ENCODE results near the gene COA7.

COA7 gene

DNA sequence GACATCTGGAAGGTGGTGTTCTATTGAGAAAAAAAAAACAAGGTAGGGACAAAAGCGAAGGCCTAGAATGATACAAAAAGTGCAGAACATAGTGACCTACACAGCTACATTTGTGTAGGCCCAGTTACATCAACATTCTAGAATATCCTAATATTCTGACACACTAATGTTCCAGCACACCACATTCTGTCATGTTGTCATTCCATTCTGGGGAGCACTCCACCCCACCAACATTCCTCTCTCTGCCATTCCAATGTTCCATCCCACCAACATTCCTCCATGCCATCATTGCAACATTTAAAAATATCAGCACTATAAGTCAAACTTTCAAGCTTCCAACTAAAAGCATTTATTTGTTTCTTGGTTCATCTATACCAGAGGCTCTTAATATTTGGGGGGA lies 28.5 kb downstream of the COA7 start:
- no peak for DNase-seq (ENCODE audit: low spot score)

DNA sequence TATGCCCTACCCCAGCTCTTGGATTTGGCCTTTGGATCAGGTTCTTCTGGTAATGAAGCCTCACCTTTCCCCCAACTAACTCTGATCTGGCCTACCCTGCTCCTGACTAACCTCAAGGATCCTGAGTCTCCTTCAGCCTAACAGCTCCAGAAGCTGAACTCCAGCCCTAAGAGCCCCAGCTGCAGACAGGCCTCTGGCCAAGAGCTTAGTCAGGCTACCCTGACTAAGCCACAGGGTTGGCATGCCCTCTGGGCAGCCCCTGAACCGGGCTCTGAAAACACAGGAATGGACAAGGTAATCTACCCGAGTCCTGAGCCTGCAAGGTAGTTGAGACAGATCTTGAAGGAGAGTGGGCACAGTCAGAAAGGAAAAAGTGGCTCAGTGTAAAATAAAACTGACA lies 29.4 kb downstream of the COA7 start:
- no peak for DNase-seq (ENCODE audit: low spot score)

DNA sequence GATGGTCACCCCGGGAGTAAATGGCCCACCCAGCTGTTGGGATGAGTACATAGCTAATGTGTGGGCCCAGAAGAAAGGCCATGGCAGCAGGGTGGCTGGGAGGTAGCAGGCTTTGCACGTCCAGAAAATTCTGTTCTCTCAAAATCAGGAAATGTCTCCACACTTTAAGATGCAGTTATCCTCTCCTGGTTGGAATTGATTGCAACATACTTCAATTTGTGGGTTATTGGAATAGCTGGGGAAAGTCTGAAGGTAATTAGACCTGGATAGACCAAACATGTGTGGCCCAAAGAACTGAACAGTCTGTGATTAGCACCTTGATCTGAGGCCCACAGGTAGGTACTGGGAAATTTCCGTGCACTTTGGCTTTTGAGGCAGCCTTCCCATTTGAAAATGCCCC lies 30.2 kb downstream of the COA7 start:
- DNase-seq (ENCODE audit: low spot score): no peak

DNA sequence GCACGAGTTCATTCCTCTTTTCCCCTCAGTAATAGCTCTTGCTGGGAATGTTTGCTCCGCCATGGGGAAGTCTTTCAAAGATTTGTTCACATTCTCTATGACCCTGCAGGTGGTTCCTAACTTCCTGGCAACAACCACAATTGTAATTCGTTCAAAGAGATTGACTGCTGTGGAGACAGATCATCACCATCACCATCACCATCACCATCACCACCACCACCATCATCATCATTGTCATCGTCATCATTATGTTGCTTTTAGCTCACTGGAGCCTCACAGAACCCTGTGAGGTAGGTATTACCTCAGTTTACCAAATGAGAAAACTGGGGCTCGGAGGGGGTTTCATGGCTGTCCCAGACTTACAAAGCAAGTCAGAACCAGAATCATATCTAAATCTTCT lies 30.9 kb downstream of the COA7 start:
- DNase-seq (ENCODE audit: low spot score): no peak

DNA sequence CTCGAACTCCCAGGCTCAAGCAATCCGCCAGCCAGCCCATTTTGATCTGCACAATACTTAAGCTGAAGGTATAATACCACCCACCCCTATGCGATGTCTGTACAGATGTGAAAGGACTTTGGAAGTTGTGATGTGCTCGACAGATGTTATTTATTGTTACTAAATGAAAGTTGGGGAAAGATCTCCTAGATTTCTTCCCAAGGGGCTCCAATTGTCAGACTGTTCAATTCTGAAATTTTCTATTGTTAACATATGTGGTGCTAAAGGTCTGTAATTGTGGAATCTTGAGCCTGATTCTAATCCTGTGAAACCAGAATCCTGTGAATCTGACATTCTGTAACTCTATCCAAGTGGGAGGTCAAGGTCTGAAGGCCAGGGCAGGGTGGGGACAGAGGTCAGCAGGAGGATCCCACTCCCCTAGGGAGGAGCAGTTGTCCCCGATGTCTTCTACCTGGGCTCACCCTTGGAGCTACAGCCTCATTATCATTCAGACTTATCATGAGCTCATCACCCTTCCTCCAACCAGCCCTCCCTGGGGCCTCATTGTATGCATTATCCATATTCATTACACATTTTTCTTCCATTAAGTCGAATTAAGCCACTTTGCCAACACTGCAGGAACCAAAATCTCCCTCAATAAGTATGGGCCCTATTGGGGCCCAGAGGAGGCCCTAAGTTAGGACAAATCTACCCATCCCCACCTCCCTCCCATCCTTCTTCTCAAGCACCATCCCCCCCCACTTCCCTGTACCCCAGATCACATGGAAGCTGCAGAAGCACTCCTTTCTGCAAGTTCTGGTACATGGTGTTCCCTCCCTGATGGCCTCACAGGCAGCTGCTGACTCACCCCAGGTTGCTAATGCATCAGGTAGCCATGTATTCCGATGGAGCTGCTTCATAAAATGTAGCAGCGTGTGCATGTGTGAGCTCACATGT lies 32.9 kb downstream of the COA7 start:
- no peak for DNase-seq (ENCODE audit: low spot score)

DNA sequence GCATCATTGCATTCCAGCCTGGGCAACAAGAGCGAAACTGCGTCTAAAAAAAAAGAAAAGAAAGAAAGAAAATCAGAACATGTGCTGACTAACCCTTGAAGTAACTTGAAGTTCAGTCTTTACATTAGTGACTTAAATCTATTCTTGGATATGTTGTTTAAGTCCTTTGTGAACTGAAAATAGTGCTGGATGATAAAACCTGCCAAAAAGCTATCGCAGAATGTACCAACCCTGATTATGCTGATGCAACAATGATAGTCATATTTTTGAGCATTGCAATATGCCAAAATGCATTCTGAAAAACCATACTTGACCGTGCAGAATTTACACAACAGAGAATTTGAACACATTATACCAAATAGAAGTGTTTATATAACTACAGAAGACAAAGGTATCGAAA lies 34.4 kb downstream of the COA7 start:
- DNase-seq (ENCODE audit: low spot score): no peak

DNA sequence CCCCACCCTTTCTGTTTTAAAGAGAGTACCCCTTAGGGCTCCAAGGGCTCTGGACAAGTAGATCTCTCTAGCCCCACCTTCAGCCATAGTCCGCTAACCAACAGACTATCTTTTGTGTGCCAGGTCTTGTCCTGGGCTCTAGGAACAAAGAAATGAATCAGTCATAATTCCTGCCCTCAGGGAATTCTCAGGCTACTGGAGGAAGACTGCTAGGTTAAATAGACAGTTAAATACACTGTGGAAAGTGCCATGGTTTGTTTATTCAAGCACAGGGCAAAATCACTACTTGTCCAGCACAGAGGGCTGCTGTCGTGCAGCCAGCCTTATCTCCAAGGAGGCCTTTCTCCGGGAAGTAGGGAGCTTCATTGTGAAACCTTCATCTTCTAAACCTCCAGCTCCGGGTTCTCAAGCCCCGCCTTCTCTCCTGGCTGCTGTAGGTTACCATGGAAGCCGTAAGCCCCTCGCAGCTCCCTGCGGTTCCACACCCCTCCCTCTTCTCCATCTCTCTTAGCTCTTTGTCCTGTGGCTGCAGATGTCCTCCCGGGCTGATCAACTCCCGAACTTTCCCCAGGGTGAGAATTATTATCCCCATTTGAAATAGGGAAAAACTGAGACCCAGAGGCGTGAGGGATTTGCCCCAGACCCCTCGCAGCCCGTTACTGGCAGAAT lies 35.4 kb downstream of the COA7 start:
- no peak for DNase-seq (ENCODE audit: low spot score)

DNA sequence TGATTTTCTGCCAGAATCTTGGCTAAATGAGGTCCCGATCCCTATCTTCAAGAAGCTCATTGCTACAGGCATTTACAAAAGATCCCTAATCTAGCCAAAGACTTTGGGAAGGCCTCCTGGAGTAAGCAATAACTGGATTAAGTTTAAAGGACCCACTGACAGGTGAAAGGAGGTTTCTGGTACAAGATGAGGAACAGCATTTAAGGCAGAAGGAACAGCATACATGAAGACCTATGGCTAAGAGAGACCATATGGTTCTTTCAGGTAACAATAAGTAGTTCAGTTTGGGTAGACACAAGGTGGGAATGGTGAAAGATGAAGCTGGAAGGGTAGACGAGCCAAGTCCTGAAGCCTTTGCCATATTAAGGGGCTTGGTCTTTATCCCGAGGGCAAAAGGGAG lies 37.3 kb downstream of the COA7 start:
- no peak for DNase-seq (ENCODE audit: low spot score)

DNA sequence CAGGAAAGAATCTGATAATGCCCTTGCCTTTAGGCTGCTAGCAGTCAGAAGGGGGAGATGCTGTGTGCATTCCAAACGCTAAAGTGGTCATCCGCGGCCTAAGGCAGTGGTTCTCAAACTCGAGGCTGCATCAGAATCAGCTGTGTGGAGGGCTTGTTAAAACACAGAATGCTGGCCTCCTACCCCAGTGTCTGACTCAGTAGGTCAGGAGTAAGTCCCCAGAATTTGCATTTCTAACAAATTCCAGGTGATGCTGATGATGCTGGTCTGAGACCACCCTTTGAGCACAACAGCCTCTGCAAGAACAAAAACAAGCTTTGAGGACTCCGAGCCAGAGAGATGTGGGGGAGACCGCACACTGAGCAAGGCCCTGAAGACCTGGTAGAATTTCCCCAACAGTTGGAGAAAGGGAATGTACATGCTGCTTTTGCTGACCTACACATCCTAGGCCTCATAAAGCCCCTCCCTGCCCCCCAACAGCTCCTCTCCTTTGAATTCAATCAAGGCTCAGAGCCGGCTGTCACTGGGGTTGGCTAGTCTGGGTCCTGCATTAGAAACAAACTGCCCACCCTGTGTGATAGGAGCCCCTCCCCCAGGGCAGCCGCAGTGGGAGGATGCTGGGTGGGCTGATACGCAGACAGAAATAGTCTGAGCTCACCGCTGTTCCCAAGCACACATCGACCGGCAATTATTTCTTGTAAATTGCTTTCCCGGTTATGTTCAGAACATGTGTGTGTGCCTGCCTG lies 38.1 kb downstream of the COA7 start:
- DNase-seq (ENCODE audit: low spot score): no peak

DNA sequence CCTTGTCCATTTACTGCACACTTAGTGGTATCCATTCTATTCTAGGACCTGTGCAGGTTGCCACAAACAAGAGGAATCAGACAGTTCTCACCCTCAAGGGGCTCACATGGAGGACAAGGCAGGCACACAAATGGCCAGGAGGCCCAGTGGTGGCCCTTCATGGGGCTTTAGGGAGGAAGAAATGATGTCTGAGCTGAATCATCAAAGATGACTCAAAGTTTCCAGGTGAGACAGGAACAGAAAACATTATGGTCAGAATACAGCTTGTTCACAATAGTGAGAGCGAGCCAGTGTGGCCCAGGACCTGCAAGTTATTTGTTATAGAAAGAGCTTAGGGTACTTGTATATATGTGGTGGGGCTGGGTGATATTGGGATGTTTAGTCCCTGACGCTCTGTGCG lies 38.8 kb downstream of the COA7 start:
- no peak for DNase-seq (ENCODE audit: low spot score)

DNA sequence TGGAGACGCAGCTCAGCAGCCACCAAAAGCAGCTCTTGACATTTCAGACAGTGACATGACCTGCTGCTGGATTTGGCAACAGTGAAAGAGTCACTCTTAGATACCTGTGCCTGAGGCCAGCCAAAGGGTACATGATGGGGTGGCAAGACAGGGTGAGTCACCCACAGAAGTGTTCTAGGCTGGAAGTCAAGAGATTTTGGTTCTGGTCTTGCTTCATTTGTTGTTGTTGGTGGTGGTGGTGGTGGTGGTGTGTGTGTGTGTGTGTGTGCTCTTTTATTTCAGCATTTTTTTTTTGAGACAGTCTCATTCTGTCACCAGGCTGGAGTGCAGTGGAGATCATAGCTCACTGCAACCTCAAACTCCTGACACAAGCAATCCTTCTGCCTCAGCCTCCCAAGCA lies 39.4 kb downstream of the COA7 start:
- DNase-seq (ENCODE audit: low spot score): no peak

DNA sequence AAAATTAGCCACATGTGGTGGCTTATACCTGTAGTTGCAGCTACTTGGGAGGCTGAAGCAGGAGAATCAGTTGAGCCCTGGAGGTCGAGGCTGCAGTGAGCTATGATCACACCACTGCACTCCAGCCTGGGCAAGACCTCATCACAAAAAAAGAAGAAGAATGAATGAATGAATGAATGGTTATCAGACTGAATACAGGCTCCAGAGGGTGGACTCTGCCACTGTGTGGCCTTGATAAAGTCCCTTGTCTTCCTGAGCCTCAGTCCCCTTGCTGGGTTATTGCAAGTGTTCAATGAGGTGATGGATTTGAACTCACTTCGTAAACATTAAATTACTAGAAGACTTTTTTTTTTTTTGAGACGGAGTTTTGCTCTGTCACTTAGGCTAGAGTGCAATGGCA lies 40.4 kb downstream of the COA7 start:
- no peak for DNase-seq (ENCODE audit: low spot score)

DNA sequence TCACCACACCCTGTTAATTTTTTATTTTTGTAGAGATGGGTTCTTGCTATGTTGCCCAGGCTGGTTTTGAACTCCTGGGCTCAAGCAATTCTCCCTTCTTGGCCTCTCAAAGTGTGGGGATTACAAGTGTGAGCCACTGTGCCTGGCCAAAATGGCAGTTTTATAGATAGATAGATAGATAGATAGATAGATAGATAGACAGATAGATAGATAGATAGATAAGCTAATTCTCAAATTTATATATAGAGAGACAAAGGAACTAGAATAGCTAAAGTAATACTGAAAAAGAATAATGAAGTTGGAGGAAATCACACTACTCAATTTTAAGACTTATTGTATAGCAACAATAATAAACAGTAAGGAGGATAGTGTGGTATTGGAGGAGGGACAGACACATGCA lies 44.1 kb downstream of the COA7 start:
- DNase-seq (ENCODE audit: low spot score): no peak

DNA sequence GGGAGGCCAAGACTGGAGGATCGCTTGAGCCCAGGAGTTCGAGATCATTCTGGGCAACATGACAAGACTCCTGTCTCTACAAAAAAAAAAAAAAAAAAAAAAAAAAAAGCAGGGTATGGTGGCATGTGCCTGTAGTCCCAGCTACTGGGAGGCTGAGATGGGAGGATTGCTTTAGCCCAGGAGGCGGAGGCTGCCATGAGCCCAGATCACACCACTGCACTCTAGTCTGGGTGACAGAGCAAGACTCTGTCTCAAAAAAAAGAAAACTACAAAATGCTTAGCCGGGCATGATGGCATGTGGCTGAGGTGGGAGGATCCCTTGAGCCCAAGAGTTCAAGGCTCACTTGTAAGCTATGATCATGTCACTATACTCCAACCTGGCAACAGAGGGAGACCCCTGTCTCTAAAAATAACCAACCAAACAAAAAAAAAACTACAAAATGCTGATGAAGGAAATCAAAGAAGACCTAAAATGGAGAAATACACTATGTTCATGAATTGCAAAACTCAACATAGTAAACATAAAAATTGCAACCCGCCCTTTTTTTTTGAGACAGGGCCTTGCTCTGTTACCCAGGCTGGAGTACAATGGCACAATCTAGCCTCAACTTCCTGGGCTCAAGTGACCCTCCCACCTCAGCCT lies 44.8 kb downstream of the COA7 start:
- no peak for DNase-seq (ENCODE audit: low spot score)

DNA sequence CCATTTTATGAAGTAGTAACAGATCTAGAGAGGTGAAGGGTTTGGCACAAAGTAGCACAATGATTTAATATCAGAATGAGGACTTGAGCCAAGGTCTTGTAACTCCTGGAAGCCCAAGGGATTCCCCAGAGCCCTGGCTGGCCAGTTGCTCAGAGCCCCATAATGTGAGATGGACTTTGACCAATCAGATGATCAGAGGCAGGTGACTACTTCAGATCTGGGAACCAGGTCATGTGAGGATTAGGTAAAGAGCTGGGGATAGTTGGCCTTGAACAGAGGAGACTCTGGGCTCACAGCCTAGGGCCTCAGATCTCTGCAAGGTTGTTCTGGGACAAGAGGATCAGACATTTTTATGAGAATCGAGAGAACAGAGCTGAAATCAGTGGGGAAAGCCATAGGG lies 46.2 kb downstream of the COA7 start:
- DNase-seq (ENCODE audit: low spot score): no peak

DNA sequence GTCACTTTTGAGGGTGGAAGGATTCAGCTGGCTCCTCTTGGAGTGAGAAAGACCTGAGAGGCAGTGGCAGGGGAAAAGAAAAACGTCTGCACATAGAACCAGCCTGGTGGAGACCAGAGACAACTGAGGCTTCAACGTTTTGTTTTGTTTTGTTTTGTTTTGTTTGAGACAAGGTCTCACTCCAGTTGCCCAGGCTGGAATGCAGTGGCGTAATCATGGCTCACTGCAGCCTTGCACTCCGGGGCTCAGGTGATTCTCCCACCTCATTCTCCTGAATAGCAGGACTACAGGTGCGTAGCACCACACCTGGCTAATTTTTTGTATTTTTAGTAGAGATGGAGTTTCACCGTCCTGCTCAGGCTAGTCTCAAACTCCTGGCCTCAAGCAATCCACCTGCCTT lies 52.9 kb downstream of the COA7 start:
- no peak for DNase-seq (ENCODE audit: low spot score)

DNA sequence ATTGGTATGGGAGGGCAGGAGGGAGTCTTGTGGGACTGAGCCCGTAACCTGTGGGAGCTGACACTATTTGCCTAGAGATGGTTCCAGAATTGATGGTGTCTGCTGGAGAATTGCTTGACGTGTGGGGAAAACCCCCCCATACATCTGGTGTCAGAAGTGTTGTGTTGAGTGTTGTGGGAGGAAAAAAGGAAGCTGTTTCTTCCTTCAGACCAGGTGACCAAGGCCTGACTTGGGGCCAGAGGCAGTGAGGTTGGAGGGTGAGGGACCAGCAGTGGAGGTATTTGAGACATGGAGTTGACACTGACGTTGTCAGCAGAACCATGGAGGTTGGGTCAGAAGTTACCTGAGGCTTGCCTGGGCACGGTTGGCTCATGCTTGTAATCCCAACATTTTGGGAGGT lies 56.8 kb downstream of the COA7 start:
- DNase-seq (ENCODE audit: low spot score): no peak

DNA sequence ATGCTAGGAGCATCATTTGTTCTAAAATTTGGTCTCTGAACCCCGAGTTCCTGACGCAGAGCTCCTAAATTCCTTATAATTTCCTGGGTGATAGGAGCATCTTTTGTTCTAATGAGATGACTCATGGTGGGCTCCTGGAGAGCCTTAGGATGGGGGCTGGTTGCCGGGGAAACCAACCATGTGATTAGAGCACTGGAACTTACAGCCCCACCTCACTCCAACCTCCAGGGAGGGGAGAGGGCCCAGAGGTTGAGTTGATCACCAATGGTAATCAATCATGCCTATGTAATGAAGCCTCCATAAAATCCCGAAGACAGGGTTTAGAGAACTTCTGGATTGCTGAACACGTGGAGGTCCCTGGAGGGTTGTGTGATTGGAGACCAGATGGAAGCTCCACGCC lies 57.5 kb downstream of the COA7 start:
- no peak for DNase-seq (ENCODE audit: low spot score)

DNA sequence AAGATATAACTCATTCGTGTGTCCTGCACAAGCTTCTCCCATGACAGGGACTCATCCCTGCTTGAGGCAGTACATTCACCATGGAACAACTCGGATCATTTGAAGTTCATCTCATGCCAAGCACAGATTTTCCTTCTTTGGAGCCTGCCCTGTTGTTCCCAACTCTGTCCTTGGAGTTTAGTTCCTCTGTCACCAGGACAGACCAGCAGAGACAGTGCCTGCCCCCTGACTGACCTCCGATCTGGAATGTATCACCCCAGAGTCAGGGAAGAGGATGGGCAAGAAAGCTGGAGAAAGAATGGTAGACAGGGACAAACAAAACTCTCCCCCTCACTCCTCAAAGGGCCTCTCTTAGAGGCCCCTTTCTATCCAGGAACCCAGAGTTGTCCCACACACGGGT lies 60.2 kb downstream of the COA7 start:
- DNase-seq (ENCODE audit: low spot score): no peak

DNA sequence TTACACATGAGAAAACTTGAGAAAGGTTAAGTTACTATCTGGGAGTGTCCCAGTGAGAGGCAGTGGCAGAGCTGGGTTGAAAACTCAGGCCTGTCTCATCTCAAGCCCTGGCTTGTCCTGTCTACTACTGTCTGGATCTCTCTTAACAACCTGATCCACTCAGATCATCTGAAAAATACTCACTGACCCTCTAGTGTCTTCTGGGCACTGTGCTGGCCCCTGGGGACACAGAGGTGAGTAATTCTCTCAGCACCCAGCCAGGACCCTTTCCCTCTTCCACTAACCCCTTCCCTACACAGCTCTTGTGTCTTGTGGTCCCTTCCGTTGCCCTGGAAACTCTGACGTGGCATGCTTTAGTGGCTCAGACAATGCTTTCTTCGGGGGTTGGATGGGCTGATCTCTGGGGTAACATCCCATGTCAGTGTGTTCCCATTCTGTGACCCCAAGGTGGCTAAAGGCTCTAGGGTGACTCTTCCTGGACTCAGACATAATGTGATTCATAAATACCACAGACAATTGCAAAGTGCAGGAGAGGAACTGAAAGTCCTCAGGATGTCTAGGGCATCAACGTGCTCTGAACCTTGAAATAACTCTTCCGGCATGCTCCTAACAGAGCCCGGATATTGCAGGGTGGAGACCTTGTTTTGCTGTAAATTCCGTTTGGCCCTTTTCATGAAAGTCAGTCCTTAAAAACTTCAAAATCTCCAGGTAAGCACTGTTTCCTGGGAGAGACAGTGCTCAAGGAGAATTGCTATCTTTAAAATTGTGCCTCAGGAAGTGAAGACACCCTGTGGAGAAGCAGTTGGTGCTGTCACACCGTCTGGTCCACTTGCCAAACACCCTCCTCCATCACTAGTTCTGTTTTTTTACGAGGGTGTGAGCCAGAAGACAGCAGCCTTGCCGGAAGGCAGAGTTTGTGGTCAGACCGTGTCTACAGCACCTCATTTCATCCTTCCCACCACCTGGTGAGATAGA lies 61.1 kb downstream of the COA7 start:
- DNase-seq (ENCODE audit: low spot score): no peak

Data from cerebellar cortex (tissue), 1 donor.